ENCODE results near the gene CHTF18. TPM values are rescaled to one million over a fixed set of nuclear protein-coding genes. Genes with fewer than 3 reads are reported as not detected.
"Not testable (repeated sequence)": the region's sequence is repeated elsewhere in the genome, so short reads cannot be mapped to it uniquely, and the experiment has no call there.

Gene CHTF18
- total RNA-seq, 1 experiment from 2014 or later, result 121 TPM

DNA sequence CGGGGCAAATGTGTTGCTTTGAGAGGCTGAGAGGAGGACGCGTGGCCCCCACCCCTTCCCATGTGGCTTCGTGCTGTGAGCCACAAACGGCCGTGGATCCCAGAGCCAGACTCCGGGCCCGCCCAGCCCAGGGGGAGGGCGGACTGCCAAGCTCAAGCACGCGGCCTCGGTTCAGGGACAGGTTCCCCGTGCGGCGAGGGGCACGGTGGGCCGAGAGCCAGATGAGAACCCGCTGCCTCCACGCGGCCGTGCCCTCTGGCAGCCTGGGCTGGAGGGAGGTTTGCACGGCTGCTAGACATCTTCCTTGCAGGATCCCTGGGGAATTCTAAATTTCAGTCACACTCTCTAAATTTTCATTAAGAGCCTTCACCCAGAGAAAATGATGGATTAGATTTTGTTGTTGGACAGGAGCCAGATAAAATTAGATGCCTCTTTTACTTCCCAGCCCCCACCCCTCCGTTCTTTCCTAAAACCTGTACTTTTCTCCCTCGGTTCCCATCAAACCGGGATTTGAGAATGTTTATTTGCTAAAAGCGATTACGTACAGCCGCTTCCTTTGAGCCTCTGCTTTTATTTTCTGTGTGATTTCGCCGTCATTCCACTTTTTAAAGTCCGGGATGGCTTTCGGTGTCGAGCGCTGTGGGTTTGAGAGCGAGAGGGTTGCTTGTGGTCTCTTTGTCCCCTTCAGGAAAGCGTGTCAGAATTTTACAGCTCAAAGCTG, 37.1 kb downstream of the CHTF18 start:
- no peak for DNase-seq (ENCODE audit: low spot score)

DNA sequence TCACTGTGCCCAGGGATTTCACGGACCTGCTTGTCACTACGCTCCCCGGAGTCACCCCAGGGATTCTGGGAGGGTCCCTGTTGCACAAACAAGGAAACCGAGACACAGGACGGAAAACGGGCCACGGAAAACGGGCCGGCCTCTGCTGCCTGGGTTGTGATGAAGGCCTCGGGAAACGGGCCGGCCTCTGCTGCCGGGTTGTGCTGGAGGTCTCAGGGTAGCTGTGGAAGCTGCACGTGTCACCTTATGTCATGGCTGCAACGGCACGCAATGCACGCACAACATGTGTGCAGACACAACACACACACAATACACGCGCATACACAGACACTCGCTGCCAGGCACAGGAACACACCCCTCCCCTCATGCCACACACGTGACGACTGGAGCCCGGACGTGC, 39.1 kb downstream of the CHTF18 start:
- DNase-seq (ENCODE audit: low spot score), result no peak

DNA sequence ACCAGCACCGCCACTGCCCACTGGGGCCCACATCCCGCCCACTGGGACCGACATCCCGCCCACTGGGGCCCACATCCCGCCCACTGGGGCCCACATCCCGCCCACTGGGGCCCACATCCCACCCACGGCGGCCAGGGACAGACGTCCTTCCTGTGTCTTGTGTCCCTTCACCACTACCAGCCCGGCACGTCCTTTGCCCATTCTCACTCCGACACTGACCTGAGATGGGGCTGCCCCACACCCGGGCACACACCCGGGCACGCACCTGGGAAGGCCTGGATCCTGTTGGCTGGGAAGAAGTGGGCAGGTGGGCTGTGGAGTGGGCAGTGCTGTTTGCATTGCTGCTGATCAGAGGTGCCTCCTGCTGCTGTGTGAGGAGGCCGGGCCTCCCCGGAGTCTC, 40.5 kb downstream of the CHTF18 start:
- DNase-seq (ENCODE audit: low spot score), result no peak

DNA sequence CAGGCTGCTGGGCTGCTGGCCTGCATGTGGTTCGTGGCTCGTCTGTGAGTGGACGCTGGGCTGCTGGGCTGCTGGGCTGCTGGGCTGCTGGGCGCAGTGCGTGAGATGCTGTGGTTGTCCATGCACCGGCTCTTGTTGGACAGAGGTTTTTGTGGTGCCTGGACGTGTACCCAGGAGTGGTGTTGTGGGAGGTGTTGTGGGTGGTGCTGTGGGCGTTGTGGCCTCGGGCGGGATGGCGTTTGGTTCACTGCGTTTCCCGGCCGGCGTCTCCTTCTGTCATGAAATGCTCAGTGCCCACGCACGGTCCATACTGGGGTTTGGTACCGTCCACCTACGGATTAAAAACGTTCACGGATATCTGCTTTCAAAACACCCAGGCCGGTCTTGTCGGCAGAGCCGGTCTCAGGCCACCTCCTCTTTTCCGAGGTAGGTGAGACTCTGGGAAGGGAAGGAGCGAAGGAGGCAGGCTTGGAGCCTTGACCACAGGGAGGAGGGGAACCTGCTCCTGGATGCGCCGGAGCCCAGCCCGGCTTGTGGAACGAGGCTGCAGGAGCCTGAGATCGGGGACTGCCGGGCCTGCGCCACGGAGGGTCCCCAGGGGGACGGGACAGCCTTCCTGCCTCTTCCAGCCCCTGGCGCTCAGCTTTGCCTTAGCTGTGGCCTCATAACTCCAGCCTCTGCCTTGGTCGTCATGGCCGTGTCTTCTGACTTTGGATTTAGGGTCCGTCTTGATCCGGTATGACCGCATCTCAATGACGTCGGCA, 41.9 kb downstream of the CHTF18 start:
- no peak for DNase-seq (ENCODE audit: low spot score)

DNA sequence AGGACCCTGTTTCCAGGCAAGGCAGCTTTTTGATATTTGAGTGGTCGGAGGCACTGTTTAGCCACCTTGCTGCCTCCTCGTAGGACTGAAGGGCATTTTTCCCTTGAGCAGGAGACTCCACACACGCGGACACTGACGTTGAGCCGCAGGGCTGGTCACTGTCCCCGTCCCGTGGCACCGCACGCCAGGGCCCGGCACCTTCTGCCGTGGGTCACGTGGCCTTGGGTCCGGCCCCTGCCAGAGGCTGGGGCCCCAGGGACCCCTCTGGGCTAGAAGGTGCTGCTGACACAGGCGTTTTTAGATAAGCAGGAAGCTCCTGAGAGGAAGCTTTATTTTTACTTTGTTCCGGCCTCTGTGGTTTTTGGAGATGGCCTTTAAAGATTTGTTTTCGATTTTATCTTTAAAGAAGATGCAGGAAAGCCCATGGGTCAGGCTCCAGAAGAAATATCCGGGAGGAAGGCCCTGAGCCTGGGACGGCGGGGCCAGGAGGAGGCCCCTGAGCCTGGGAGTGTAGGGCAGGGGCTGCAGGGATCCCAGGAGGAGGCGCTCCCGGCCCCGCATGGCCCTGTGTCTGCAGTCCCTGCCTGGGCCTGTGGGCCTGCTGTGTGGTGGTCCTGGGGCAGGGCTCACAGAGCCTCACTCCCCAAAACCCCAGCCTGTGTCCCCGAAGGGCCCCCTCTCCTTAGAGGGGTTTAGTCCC, 42.6 kb downstream of the CHTF18 start:
- no peak for DNase-seq (ENCODE audit: low spot score)

DNA sequence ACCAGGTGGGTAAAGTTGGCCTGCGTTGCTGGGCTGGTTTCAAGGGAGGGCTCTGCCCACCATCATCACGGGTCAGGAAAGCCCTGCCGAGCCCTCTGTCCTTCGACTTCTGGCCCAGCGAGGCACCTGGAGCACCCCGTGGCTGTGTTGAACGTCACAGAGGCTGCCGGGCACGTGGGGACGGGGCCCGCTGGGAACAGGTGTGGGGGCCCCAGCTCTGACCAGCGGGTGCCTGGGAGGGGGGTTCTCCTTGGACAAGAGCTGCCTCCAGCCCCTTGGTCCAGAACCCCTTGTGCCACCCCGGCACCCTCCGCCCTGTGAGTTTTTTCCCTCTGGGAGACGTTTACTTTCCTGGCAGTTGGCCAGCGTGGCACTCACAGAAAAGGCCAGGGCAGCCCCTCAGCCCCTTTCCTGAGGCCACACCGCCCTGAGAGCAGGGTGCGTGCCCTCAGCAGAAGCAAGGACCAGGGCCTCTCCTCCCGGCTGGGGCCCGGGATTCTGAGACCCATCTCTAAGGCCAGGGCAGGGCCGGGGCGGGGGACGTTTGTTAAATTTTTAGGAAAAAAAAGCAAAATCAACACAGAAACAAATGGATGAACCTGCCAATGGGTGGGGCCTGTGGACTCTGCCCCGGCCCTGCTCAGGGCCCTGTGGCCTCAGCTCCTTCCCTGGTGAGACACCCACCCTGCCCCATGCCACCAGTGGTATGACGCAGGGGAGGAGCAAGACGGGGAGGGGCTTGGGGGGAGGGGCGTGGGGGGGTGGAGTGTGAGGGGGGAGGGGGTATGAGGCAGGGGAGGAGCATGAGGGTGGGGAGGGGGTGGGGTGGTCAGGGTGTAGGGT, 43.4 kb downstream of the CHTF18 start:
- no peak for DNase-seq (ENCODE audit: low spot score)

DNA sequence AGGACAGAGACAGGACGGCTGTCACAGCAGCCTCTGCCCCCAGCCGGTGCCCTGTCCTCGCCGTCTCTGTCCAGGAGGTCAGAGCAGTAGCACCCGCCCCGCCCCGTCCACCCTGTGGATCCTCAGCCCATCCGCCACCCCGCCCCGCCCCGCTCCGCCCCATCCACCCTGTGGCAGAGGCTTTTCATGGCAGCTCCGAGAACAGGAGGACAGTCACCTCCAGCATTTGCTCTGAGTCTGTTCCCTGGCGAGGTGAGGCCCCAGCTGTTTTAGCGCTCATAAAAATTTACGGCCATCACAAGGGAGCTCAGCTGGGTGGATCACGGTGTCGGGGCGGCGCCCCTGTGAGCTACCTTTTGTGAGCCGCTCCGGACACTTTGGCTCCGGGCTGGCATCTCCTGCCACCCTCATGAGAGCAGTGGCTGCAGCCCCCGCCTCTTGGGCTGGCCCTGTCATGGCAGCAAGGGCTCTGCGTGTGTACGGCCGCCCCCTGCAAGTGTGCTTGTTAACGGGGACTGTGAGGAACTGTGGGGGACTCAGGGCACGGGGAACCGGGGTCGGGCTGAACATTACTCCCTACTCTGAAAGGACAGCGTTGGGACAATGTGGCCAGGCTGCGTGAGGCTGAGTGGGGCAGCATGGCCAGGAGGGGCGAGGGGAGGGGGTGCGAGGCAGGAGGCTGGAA, 44.4 kb downstream of the CHTF18 start:
- DNase-seq (ENCODE audit: low spot score), result peak; percentile 30

DNA sequence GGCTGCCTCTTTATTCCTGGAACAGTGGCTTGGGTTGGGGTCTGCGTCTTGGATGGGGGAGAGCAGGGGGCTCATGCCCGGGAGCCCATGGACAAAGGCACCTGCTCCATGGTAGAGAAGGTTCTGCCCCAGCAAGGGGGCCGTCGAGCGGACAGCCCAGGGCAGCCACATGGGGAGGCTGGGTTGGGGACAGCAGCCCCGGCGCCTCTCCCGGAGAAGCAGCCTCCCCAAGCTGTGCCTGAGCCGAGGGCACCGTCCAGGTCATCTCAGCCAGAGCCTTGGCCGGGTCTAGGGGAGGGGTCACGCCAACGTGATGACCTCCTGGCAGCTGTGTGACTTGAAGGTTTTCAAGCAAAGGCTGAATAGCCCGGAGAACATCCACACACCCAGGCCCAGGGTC, 45.0 kb downstream of the CHTF18 start:
- DNase-seq (ENCODE audit: low spot score), result no peak

DNA sequence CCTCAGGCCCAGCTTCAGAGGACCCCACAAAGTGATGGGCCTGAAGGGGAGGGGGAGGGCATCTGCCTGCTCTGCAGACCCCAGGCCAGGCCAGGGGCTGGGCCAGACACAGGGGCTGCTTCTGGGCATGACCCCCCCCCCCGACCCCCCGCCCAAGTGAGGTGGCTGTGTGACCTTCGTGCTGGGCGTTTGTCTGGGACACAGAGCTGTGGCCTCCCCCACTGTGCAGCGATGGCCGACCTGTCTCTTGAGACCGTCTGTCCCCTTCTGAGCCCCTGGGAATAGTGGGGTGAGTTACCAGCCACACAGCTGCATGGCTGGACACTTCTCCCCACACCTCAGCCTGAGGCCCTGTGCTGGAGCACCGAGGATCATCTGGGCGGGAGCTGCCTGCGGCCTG, 47.0 kb downstream of the CHTF18 start:
- DNase-seq (ENCODE audit: low spot score), result no peak

DNA sequence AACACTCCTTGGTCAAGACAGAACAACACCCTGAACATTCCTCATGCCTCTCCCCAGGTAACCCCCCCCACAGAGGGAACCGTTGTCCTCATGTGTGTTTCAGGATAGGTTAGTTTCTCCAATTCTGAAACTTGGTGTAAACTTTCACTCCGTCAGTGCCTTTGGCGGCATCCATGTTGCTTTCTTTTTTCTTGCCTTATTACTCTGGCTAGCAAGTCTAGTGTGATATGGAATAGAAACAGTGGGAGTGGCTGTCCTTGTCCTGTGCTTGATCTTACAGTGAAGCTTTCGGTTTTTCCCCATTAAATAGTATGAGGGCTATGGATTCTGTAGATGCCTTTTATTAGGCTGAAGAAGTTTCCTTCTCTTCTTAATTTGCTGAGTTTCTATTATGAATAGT, 47.8 kb downstream of the CHTF18 start:
- DNase-seq (ENCODE audit: low spot score), result no peak

DNA sequence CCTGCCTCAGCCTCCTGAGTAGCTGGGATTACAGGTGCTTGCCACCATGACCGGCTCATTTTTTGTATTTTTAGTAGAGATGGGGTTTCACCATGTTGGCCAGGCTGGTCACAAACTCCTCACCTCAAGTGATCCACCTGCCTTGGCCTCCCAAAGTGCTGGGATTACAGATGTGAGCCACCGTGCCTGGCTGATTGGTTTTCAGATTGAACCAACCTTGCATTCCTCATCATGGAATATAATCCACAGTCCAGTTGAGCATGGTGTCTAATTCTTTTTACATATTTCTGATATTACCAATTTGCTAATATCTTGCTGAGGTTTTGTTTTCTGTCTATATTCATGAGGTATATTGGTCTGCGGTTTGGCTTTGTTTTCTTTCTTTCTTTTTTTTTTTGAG, 48.4 kb downstream of the CHTF18 start:
- DNase-seq (ENCODE audit: low spot score), result not testable (repeated sequence)

DNA sequence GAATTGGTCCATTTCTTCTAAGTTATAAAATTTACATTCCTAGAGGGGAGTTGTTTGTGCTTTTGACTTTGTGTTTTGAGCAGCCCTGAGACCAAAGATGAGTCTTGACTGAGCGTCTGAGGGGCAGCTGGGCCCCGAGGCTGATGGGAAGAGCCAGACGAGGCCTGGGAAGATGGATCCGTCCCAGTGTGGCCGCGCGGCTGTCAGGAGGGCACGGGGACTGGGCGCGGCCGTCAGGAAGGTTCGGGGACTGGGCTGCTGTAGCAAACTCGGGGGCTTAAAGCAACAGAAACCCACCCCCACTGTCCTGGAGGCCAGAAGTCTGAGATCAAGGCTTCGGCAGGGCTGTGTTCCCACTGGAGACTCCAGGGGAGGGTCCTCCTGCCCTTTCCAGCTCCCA, 50.3 kb downstream of the CHTF18 start:
- DNase-seq (ENCODE audit: low spot score), result no peak

DNA sequence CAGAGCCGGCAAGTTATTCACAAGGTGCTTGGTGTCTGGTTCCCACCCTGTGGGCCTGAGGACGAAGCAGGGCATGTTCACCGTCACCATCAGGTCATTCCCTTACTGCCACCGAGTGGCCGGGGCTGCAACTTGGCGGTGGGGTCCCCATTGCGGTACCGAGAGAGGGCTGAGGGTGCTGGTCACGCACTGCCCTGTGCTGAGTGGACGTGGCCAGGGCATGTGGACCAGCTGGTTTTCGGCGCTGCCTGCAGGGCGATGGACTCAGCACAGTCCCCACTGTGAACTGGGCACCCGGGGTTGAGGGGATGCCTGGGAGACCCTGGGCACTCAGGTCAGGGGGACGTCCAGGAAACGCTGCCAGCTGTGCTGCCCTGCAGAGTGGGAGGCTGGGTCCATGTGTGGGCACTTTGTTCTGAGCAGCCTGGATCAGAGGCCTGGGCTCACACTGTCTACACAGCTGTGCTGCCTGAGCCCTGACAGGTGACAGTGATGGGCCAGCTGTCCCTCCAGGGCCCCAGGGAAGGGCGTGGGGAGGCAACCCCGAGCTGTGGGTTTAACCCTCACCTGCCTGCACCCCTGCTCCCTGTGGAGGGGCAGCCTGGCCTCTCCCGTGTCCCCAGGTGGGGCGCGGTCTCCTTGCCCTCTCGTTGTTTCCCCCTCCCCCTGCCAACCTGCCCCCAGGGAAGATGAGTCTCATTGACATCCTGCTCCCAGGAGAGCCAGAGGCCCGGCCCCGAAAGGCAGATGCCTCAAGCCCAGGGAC, 51.4 kb downstream of the CHTF18 start:
- no peak for DNase-seq (ENCODE audit: low spot score)

DNA sequence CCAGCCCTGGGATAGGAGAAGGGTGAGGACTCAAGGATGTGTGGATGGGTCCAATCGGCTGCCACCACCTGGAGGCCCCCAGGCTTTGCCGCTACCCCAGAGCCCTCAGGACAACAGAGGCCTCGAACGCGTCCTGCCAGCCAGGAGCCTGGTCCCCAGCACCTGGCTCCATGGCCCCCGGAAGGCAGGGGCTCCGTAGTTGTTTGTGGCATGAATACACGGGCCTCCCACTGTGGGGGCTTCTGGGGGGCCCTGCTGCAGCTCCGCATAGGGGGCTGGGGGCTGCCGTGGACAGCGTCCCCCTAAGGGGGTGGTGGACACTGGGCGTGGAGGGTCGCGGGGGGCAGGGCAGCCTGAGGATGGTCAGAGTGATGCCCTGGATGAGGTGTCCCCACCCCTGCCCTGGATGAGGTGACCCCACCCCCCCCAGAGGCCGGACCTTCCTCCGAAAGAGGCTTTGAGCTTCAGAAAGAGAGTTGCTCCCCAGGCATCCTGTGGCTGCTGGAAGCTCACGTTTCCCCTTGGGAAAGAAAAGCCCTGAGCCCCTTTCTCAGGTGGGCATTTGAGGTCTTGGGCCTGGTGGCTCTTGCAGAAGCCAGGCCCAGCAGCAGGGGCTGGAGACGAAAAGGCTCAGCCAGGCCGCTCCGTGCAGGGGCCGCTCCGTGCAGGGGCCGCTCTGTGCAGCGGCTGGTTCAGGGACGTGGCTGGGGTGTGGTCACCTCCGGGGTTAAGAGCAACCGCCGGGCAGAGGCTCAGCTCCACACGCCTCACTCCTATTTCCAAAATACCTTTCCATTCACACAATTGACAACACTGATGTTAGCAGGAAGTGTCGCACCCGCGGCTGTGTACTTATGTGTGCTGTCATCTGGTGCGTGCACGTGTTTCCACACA, 52.4 kb downstream of the CHTF18 start:
- no peak for DNase-seq (ENCODE audit: low spot score)

DNA sequence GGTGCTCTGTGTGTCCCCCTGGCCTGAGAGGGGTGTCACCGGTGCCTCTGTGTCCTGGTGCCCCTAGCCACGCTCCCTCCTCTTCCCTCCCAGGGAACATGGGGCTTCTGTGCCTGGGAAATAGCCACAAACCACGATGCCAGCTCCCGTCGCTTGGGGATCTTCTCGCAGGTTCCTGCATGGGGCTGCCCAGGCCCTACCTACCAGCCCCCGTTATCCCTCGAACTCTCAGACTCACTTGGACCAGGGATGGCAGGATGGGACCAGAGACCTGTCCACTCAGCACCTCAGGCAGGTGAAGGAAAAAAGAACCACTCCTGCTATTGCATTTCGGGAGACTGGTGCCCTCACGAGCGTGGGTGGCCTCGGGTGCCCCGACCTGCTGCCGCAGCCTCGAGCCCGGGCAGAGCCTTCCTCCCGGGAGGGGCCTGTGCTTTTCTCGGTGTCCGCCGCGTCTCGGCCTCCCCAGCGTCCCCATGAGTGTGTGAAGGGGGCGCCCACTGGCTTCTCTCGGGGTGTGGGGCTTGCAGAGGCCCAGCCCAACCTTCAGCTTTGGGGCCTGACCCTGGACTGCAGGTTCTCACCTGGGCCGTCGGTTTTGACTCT, 53.1 kb downstream of the CHTF18 start:
- no peak for DNase-seq (ENCODE audit: low spot score)

DNA sequence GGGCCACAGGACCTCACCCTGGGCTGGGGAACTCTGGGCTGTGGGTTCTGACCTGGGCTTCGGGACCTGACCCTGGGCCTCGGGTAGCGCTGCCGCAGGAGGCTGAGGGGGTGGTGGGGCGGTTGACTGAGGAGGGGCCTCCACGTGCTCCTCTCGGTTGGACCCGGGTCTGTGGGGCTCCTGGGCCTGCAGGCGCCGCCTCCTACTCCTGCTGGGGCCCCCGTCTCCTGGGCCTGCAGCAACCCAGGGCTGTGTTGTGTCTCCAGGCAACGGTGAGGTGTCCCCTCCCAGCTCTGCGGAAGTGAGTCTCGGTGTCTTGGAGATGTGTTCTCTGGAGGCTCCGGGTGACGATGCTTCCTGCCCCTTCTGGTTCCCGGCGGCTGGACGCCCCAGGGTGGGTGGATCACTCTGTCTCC, 53.6 kb downstream of the CHTF18 start:
- DNase-seq (ENCODE audit: low spot score), result no peak

DNA sequence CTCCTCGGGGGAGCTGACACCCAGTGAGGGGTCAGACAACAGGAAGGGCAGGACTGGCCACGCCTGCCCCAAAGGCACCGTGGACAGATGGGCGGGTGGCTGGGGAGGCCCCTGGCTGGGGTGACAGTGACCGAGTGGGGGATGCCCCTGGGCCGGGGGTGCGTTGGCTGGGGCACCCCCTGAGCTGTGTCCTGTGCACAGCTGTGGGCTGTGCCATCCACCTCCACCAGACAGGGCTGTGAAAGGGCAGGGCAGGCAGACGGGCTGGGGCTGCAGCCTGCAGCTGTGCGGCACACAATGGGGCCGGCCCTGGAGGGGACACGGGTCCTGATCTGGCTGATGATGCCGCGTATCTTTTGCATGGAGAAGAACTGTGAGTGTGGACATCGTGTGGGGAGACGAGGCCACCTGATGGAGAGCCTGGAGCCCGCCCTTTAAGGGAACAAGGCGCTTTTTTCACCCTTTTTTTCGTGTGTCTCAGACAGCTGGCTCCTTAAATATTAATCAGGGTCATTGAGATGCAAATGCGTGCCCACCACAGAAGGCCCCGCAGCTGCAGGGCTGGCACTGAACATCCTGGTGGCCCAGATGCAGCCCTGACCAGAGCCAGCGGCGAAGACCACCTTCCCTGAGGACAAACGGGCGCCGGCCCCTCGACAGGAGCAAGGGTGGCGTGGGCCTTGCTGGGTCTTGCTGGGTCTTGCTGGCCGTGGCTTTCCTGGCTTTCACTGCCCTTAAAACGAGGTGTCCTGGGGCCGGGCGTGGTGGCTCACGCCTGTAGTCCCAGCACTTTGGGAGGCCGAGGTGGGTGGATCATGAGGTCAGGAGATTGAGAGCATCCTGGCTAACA, 54.5 kb downstream of the CHTF18 start:
- no peak for DNase-seq (ENCODE audit: low spot score)

DNA sequence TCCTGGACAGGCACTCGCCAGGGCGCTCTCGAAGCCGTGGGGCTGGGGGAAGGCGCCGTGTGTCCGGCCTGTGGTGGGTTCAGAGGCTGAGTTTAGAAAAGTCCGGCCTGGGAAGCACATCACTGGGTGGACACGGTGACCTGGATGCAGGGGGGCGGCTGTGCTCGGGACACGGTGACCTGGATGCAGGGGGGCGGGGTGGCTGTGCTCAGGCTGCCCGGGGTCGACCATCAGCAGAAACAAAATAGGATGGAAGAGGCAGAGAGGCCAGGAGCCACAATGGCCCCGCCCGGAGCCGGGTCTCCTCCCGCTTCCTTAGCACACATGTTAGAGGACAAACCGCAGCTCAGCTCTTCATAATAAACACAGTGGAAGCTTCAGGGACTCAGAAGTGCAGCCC, 55.4 kb downstream of the CHTF18 start:
- no peak for DNase-seq (ENCODE audit: low spot score)
